NCI-H2196 (cell line): ENCODE measurements around the gene TACC2.
"Not testable (repeated sequence)": the region's sequence is repeated elsewhere in the genome, so short reads cannot be mapped to it uniquely, and the experiment has no call there.

Experiments used
- DNase-seq: peaks from one replicate; lab custom pipeline; 2025; ENCODE audit not compliant: unreplicated experiment; lab: John Stamatoyannopoulos, UW

Gene TACC2

GRCh38 chr10:121976607-121977006 lies 12.4 kb upstream of the TACC2 start:
- DNase-seq = no peak

- DNase-seq = no peak
Measured at GRCh38 chr10:121978511-121978910, 10.5 kb upstream of the TACC2 start.

- no peak for DNase-seq
Measured at GRCh38 chr10:121981346-121981745, 7.6 kb upstream of the TACC2 start.

GRCh38 chr10:121983852-121984251 lies 5.1 kb upstream of the TACC2 start:
- DNase-seq = no peak

GRCh38 chr10:121984463-121984862 lies 4.5 kb upstream of the TACC2 start:
- DNase-seq = no peak

GRCh38 chr10:121990015-121990677 lies 1.2 kb downstream of the TACC2 start:
- DNase-seq = no peak

GRCh38 chr10:121991727-121992126 lies 2.8 kb downstream of the TACC2 start:
- DNase-seq = not testable (repeated sequence)

GRCh38 chr10:121994429-121994941 lies 5.5 kb downstream of the TACC2 start:
- peak; percentile 3 for DNase-seq

GRCh38 chr10:121998462-121998861 lies 9.5 kb downstream of the TACC2 start:
- DNase-seq = no peak

- no peak for DNase-seq
Measured at GRCh38 chr10:121999301-121999700, 10.3 kb downstream of the TACC2 start.

GRCh38 chr10:122001698-122002097 lies 12.7 kb downstream of the TACC2 start:
- DNase-seq = no peak

GRCh38 chr10:122007415-122007814 lies 18.5 kb downstream of the TACC2 start:
- DNase-seq = no peak

- no peak for DNase-seq
Measured at GRCh38 chr10:122010405-122011050, 21.6 kb downstream of the TACC2 start.

GRCh38 chr10:122012731-122013130 lies 23.8 kb downstream of the TACC2 start:
- DNase-seq = no peak

GRCh38 chr10:122013311-122013780 lies 24.4 kb downstream of the TACC2 start:
- DNase-seq = no peak

- peak; percentile 22 for DNase-seq
Measured at GRCh38 chr10:122014652-122015248, 25.8 kb downstream of the TACC2 start.

GRCh38 chr10:122017926-122018325 lies 29.0 kb downstream of the TACC2 start:
- not testable (repeated sequence) for DNase-seq

GRCh38 chr10:122018491-122018890 lies 29.5 kb downstream of the TACC2 start:
- no peak for DNase-seq

GRCh38 chr10:122018951-122019413 lies 30.0 kb downstream of the TACC2 start:
- no peak for DNase-seq

GRCh38 chr10:122019414-122019975 lies 30.5 kb downstream of the TACC2 start:
- no peak for DNase-seq

- DNase-seq = no peak
Measured at GRCh38 chr10:122020226-122020625, 31.3 kb downstream of the TACC2 start.

GRCh38 chr10:122021379-122021778 lies 32.4 kb downstream of the TACC2 start:
- DNase-seq = no peak
